HG02870 (cell line): ENCODE results near the gene TAF1.
"Not testable (repeated sequence)": the region's sequence is repeated elsewhere in the genome, so short reads cannot be mapped to it uniquely, and the experiment has no call there.

Source experiments
- ATAC-seq: cut with Tn5 transposase; IDR thresholded peaks from one replicate; pipeline ENCODE4 v1.9.1; 2021; ENCODE audit warnings: mild to moderate bottlenecking, moderate library complexity; ENCODE audit not compliant: unreplicated experiment

Gene TAF1

DNA sequence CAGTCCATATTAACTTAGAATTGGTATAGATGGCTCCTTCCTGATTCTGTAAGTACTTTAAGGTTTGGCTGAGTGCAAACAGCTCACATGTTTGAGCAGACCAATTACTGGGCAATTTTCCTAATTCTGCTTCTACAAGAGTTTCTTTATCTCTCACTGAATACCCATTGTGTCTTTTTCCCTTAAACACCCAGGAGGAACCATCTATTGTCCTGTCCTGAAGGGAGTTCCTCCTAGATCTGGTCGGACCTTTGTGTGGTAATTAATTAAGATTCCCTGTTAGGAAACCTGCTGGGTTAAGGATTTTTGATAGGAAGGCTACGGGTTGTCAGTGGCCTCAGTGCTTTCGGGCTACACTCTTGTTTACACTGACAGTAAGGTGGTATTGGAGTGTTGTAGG, 129.8 kb downstream of the TAF1 start:
- not testable (repeated sequence) for ATAC-seq

GRCh38 chrX:71496476-71496875, 130.3 kb downstream of the TAF1 start:
- ATAC-seq: no peak

GRCh38 chrX:71502080-71502479, 135.9 kb downstream of the TAF1 start:
- not testable (repeated sequence) for ATAC-seq

DNA sequence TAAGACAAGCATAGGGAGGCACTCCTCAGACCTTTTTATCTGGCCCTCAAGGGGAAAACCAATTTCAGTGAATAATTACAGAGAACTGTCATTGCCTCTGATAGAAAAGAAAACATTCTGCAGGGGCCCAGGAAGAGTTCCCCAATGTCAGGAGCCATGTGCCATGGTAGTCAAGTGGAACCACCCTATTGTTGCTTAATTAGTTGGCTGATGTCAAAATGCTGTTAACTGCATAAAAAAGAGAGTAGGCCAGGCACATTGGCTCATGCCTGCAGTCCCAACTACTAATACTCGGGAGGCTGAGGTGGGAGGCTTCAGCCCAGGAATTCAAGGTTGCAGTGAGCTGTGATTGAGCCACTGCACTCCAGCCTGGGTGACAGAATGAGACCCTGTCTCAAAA, 138.2 kb downstream of the TAF1 start:
- ATAC-seq: no peak

- ATAC-seq: no peak
Measured at GRCh38 chrX:71509289-71509688, 143.1 kb downstream of the TAF1 start.

- ATAC-seq: no peak
Measured at GRCh38 chrX:71510161-71510560, 144.0 kb downstream of the TAF1 start.

- not testable (repeated sequence) for ATAC-seq
Measured at GRCh38 chrX:71513731-71514130, 147.6 kb downstream of the TAF1 start.

DNA sequence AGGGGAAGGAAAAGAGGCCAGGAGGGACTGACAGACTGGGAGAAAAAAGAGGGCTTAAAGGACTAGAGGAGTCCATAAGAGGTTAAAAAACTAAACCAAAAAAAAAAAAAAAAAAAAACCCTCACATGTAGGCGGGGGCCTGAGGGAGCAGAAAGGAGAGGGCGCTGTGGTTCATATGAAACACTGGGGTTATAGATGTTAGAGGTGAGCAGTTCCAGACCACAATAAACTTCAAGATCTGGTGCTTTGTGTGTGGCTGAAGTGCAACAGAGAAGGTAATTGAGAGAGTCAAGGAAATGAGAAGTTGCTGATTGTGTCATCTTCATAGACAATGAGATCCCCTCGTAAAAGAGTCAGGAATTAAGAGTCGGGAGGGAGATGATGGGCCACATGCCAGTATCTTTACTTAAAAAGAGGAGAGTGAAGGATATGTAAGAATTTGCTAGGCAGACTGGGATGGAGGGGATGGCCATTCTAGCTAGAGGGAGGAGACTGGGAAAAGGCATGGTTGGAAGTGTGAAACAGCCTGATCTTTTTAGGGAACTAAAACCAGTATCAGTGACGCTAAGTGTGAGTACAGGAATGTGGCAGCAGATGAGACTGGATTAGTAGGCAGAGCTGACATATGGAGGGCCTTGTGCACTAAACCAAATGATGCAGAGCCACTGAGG, 148.3 kb downstream of the TAF1 start:
- peak; percentile 85 for ATAC-seq

DNA sequence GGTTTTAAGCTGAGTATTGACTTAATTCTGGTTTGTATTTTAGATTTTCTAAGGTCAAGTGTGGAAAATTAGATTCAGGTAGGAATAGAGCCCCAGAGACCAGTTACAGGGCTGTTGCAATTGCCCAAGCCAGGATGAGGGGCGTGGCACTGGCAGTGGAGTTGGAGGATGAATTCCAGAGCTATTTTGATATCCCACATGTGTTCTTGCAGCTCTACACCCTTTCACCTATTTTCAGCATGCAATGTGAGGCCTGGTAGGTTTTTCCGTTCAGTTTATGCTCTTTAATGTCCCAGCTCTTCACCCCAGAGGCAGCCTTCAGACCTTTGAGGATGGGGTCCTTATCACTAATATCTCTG, 148.9 kb downstream of the TAF1 start:
- ATAC-seq: no peak
